ENCODE data around the gene SEMA4D.

DNA sequence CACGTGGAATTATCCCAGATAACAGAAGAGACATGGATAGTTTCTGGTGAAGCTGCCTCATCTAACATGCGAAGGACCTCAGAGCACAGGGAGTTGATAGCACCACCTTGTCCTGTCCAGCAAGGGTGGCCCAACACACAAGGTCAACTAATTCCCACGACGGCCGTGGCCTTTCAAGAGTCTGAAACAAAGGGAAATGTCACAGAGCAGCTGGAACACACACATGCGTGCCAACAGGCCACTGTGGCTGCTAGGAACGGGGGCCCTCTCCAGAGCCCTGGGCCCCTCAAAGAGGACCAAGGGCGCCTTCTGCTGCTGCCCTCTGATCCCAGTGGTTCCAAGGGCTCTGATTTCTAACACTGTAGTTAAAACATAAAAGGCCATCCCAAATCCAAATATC, 128.9 kb downstream of the SEMA4D start:
- no peak for TF ChIP-seq EZH2 (IDR thresholded peaks at IDR 0.05; ENCODE audit: borderline replicate concordance, insufficient read depth, low read length, poor library complexity, severe bottlenecking)
- TF ChIP-seq, protein P1, sequence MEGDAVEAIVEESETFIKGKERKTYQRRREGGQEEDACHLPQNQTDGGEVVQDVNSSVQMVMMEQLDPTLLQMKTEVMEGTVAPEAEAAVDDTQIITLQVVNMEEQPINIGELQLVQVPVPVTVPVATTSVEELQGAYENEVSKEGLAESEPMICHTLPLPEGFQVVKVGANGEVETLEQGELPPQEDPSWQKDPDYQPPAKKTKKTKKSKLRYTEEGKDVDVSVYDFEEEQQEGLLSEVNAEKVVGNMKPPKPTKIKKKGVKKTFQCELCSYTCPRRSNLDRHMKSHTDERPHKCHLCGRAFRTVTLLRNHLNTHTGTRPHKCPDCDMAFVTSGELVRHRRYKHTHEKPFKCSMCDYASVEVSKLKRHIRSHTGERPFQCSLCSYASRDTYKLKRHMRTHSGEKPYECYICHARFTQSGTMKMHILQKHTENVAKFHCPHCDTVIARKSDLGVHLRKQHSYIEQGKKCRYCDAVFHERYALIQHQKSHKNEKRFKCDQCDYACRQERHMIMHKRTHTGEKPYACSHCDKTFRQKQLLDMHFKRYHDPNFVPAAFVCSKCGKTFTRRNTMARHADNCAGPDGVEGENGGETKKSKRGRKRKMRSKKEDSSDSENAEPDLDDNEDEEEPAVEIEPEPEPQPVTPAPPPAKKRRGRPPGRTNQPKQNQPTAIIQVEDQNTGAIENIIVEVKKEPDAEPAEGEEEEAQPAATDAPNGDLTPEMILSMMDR (IDR thresholded peaks at IDR 0.05; ENCODE audit: poor library complexity, severe bottlenecking): no peak
